ENCODE measurements around the gene TNIK. TPM values are rescaled to one million over a fixed set of nuclear protein-coding genes. Genes with fewer than 3 reads are reported as not detected.

TNIK gene
- total RNA-seq, 2 experiments from 2014 or later: 32.1 to 39.2 TPM

GRCh38 chr3:171212648-171213047 lies 247.6 kb downstream of the TNIK start:
- H3K4me1 Mint-ChIP-seq (ENCODE audit: low read depth): peaks cover 2% of the 10 kb centered on the region
- no peaks in the 10 kb centered on the region for H3K9me3 Mint-ChIP-seq (ENCODE audit: insufficient read depth)
- ATAC-seq (no peak), DNase-seq (no peak)
- CTCF ChIA-PET: interaction anchor here (1.0 kb wide), 1 partner anchor 14 kb away, joined by 4 read pairs; no protein-coding TSS in a partner anchor
- H3K27ac Mint-ChIP-seq: no peak overlapping the region
- POLR2A ChIA-PET: no interaction called here
- no peaks in the 10 kb centered on the region for H3K27me3 Mint-ChIP-seq (ENCODE audit: low read depth)
- peaks cover 18% of the 10 kb centered on the region for H3K36me3 Mint-ChIP-seq (ENCODE audit: low read depth)
- no peak overlapping the region for H3K4me3 Mint-ChIP-seq

GRCh38 chr3:171206283-171206682 lies 253.9 kb downstream of the TNIK start:
- CTCF ChIA-PET: interaction anchor here (0.8 kb wide), 1 partner anchor 68 kb away, joined by 3 read pairs; no protein-coding TSS in a partner anchor

DNA sequence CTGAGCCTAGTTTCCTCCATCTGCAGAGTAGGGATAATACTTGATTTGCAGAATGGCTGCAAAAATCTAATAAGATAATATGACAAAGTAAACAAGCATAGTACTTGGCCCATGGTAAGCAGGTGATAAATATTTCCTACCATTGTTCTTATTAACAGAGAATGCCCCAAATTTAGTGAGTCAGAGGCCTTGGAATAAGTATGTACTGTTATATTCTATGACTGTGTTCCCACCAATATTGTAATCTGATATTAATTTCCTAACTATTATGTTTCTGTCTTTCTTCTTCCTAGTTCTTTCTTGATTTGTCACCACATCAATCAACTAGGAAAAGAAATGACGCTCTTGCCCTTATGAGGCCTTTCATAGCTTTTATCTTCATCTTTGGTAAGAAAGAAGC lies 255.3 kb downstream of the TNIK start:
- no peaks in the 10 kb centered on the region for H3K9me3 Mint-ChIP-seq (ENCODE audit: insufficient read depth)
- ChIA-PET CTCF (interaction anchor here (0.6 to 1.4 kb wide), 3 partner anchors 42 to 362 kb away, joined by 3 to 4 read pairs (median 3); no protein-coding TSS in a partner anchor), POLR2A (no interaction called here)
- ATAC-seq (no peak), DNase-seq (no peak)
- no peak overlapping the region for H3K27ac Mint-ChIP-seq
- peaks cover 38% of the 10 kb centered on the region for H3K36me3 Mint-ChIP-seq (ENCODE audit: low read depth)
- peaks cover 3% of the 10 kb centered on the region for H3K4me1 Mint-ChIP-seq (ENCODE audit: low read depth)
- H3K4me3 Mint-ChIP-seq: no peak overlapping the region
- no peaks in the 10 kb centered on the region for H3K27me3 Mint-ChIP-seq (ENCODE audit: low read depth)

More at GRCh38 chr3:171206283-171206682, 253.9 kb downstream of the TNIK start:
- no peaks in the 10 kb centered on the region for H3K27me3 Mint-ChIP-seq (ENCODE audit: low read depth)
- H3K27ac Mint-ChIP-seq: no peak overlapping the region
- ATAC-seq: no peak
- H3K9me3 Mint-ChIP-seq (ENCODE audit: insufficient read depth): no peaks in the 10 kb centered on the region
- POLR2A ChIA-PET: interaction anchor here (0.5 kb wide), 1 partner anchor 1398 kb away, joined by 3 read pairs; no protein-coding TSS in a partner anchor
- H3K36me3 Mint-ChIP-seq (ENCODE audit: low read depth): peaks cover 45% of the 10 kb centered on the region
- H3K4me1 Mint-ChIP-seq (ENCODE audit: low read depth): peaks cover 3% of the 10 kb centered on the region
- H3K4me3 Mint-ChIP-seq: no peak overlapping the region
- no peak for DNase-seq

- DNase-seq: no peak
- Mint-ChIP-seq H3K27ac (no peak overlapping the region), H3K36me3 (ENCODE audit: low read depth) (peaks cover 43% of the 10 kb centered on the region), H3K4me3 (no peak overlapping the region), H3K9me3 (ENCODE audit: insufficient read depth) (peaks cover 7% of the 10 kb centered on the region), H3K4me1 (ENCODE audit: low read depth) (peaks cover 9% of the 10 kb centered on the region), H3K27me3 (ENCODE audit: low read depth) (no peaks in the 10 kb centered on the region)
- no peak for ATAC-seq
- ChIA-PET POLR2A (no interaction called here), CTCF (interaction anchor here (1.5 kb wide), 1 partner anchor 12 kb away, joined by 3 read pairs; no protein-coding TSS in a partner anchor)
Measured at GRCh38 chr3:171201825-171202224, 258.4 kb downstream of the TNIK start.

GRCh38 chr3:171200750-171201088 lies 259.5 kb downstream of the TNIK start:
- Mint-ChIP-seq H3K9me3 (ENCODE audit: insufficient read depth) (peaks cover 7% of the 10 kb centered on the region), H3K36me3 (ENCODE audit: low read depth) (peaks cover 39% of the 10 kb centered on the region), H3K27me3 (ENCODE audit: low read depth) (no peaks in the 10 kb centered on the region), H3K4me3 (no peak overlapping the region), H3K4me1 (ENCODE audit: low read depth) (peaks cover 6% of the 10 kb centered on the region), H3K27ac (no peak overlapping the region)
- DNase-seq: no peak
- ChIA-PET POLR2A (no interaction called here), CTCF (no interaction called here)
- no peak for ATAC-seq

DNA sequence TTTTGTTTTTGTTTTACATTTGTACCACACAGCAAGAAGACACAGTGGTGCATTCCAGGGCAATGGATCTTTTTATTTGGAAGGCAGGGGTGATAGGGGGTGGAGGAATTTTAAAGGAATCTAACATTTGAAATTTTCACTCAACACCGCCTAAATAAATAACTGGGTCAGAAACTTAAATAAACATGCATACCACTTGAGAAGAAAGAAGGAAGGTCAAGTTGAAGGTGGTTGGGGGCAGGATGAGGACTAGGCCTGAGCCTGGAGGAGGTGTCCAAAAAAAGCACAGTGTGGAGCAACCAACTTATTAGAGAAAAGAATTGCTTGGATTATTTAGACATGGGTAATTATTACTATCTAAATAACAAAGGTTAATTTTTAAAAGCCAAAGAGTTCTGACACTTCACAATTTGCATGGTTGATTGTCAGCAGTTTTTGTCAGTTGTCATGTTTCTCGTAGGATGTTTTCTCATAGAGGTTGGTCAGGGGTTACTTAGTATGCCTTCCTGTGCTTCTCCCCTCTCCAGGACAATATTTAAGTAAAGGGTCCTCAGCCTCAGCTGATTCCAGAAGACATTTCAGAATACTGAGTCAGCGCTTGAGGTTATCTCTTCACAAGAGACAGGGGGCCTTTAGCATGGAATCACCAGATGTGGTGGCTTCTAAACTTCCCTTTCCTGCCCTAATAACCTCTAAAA lies 260.0 kb downstream of the TNIK start:
- ATAC-seq (no peak), DNase-seq (no peak)
- ChIA-PET POLR2A (no interaction called here), CTCF (no interaction called here)
- Mint-ChIP-seq H3K36me3 (ENCODE audit: low read depth) (peaks cover 34% of the 10 kb centered on the region), H3K4me3 (no peak overlapping the region), H3K9me3 (ENCODE audit: insufficient read depth) (peaks cover 7% of the 10 kb centered on the region), H3K4me1 (ENCODE audit: low read depth) (peaks cover 6% of the 10 kb centered on the region), H3K27me3 (ENCODE audit: low read depth) (no peaks in the 10 kb centered on the region), H3K27ac (no peak overlapping the region)

DNA sequence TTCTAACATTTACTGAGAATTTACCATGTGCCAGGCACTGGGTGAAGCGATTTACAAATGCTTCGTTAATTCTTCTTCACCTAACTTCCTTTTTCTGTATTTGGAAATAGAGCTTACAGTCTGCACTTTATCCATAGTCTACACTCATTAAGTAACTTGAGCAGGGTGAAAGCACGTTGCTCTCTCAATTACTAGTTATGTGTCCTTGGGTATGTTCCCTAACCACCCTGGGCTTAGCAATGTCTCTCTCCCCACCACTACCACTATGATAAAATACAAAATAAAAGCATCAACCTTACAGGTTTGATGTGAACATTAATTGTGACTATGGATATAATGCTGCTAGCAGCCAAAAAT lies 260.8 kb downstream of the TNIK start:
- no peak for DNase-seq
- Mint-ChIP-seq H3K27ac (no peak overlapping the region), H3K9me3 (ENCODE audit: insufficient read depth) (peaks cover 7% of the 10 kb centered on the region), H3K36me3 (ENCODE audit: low read depth) (peaks cover 30% of the 10 kb centered on the region), H3K4me1 (ENCODE audit: low read depth) (peaks cover 6% of the 10 kb centered on the region), H3K4me3 (no peak overlapping the region), H3K27me3 (ENCODE audit: low read depth) (no peaks in the 10 kb centered on the region)
- ChIA-PET CTCF (interaction anchor here (1.6 kb wide), 1 partner anchor 13 kb away, joined by 4 read pairs; no protein-coding TSS in a partner anchor), POLR2A (no interaction called here)
- no peak for ATAC-seq

GRCh38 chr3:171198781-171199472 lies 261.3 kb downstream of the TNIK start:
- ChIA-PET CTCF (interaction anchor here (1.6 kb wide), 1 partner anchor 13 kb away, joined by 4 read pairs; no protein-coding TSS in a partner anchor), POLR2A (no interaction called here)
- Mint-ChIP-seq H3K27ac (no peak overlapping the region), H3K4me1 (ENCODE audit: low read depth) (peaks cover 6% of the 10 kb centered on the region), H3K4me3 (no peak overlapping the region), H3K9me3 (ENCODE audit: insufficient read depth) (peaks cover 7% of the 10 kb centered on the region), H3K27me3 (ENCODE audit: low read depth) (no peaks in the 10 kb centered on the region), H3K36me3 (ENCODE audit: low read depth) (peaks cover 35% of the 10 kb centered on the region)
- DNase-seq: no peak
- ATAC-seq: no peak

GRCh38 chr3:171195686-171196085 lies 264.5 kb downstream of the TNIK start:
- CTCF ChIA-PET: interaction anchor here (1.0 to 1.9 kb wide), 2 partner anchors 33 to 371 kb away, joined by 3 to 4 read pairs; no protein-coding TSS in a partner anchor
- POLR2A ChIA-PET: no interaction called here

GRCh38 chr3:171194965-171195364 lies 265.2 kb downstream of the TNIK start:
- no peak for ATAC-seq
- ChIA-PET CTCF (no interaction called here), POLR2A (no interaction called here)
- H3K27ac Mint-ChIP-seq: no peak overlapping the region
- H3K27me3 Mint-ChIP-seq (ENCODE audit: low read depth): no peaks in the 10 kb centered on the region
- H3K4me3 Mint-ChIP-seq: no peak overlapping the region
- no peak for DNase-seq
- peaks cover 7% of the 10 kb centered on the region for H3K9me3 Mint-ChIP-seq (ENCODE audit: insufficient read depth)
- peaks cover 6% of the 10 kb centered on the region for H3K4me1 Mint-ChIP-seq (ENCODE audit: low read depth)
- peaks cover 28% of the 10 kb centered on the region for H3K36me3 Mint-ChIP-seq (ENCODE audit: low read depth)

More at GRCh38 chr3:171195686-171196085, 264.5 kb downstream of the TNIK start:
- H3K4me1 Mint-ChIP-seq (ENCODE audit: low read depth): peaks cover 6% of the 10 kb centered on the region
- no peak overlapping the region for H3K27ac Mint-ChIP-seq
- H3K36me3 Mint-ChIP-seq (ENCODE audit: low read depth): peaks cover 30% of the 10 kb centered on the region
- ATAC-seq (no peak), DNase-seq (no peak)
- no peak overlapping the region for H3K4me3 Mint-ChIP-seq
- no peaks in the 10 kb centered on the region for H3K27me3 Mint-ChIP-seq (ENCODE audit: low read depth)
- peaks cover 7% of the 10 kb centered on the region for H3K9me3 Mint-ChIP-seq (ENCODE audit: insufficient read depth)

DNA sequence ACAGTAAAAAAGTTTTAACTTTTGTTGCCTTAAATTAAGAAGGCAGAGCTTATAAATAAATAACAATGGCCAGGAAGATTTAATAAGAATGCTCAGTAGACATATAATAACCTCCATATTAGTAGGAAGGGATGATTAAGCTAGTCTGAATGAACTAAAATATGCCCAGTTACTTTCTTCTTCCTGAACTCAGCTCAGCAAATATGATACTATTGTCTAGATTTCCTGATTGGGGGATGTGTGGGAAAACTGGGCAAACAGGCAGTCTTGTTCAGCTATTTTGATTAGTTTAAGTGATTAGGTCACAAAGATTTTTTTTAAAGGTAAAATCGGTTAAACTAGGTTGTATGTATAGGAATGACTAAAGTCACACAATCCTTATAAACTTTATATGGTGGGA lies 266.5 kb downstream of the TNIK start:
- Mint-ChIP-seq H3K9me3 (ENCODE audit: insufficient read depth) (peaks cover 7% of the 10 kb centered on the region), H3K27ac (no peak overlapping the region), H3K4me3 (no peak overlapping the region), H3K27me3 (ENCODE audit: low read depth) (no peaks in the 10 kb centered on the region), H3K36me3 (ENCODE audit: low read depth) (peaks cover 26% of the 10 kb centered on the region), H3K4me1 (ENCODE audit: low read depth) (peaks cover 6% of the 10 kb centered on the region)
- DNase-seq (no peak), ATAC-seq (no peak)
- ChIA-PET CTCF (interaction anchor here (0.7 to 1.7 kb wide), 3 partner anchors 22 to 373 kb away, joined by 3 to 4 read pairs (median 3); no protein-coding TSS in a partner anchor), POLR2A (no interaction called here)

DNA sequence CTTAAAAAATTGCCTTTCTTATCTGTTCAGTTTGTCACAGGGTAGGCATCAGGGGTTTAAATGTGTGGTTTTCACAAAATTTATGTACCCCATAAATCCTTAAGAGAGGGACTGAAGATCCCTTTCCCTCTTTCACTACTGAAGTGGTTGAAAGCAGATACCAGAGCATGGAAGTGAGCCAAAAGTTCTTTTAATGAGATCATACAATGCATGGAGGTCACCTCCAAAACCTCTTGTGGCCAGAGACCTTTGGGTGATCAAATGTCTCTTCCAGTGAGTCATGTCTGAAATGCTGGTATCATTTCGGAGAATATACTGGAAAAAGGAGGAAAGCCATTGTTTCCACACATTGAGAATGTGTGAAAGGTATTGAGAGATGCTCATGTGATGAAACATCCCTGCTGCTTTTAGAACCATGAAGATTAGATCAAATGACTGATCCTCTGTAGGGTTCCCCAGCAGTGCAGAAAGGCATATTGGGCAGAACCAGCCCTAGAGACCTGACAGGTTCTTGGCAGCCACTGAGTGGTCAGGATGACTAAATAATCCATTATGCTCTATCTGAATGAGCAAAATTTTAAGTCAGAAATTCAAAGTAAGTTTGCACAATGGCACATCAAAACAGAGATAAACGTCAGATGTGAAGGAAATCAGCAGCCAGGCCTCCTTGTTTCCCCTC lies 267.9 kb downstream of the TNIK start:
- no peak for ATAC-seq
- Mint-ChIP-seq H3K27me3 (ENCODE audit: low read depth) (no peaks in the 10 kb centered on the region), H3K27ac (no peak overlapping the region), H3K4me3 (no peak overlapping the region), H3K9me3 (ENCODE audit: insufficient read depth) (no peaks in the 10 kb centered on the region), H3K36me3 (ENCODE audit: low read depth) (peaks cover 21% of the 10 kb centered on the region), H3K4me1 (ENCODE audit: low read depth) (peaks cover 2% of the 10 kb centered on the region)
- ChIA-PET CTCF (interaction anchor here (1.7 kb wide), 1 partner anchor 269 kb away, joined by 4 read pairs; no protein-coding TSS in a partner anchor), POLR2A (no interaction called here)
- DNase-seq: no peak
